H1 (cell line): ENCODE data around the gene ARHGEF6. TPM values are rescaled to one million over a fixed set of nuclear protein-coding genes. Genes with fewer than 3 reads are reported as not detected.

Experiments used
- CHD1 ChIP-seq: IDR thresholded peaks from 2 replicates; pipeline ENCODE4 v1.6.1; 2012; ENCODE audit warnings: low read depth, low read length, improper control_type of control experiment
- KDM5A ChIP-seq: fragments of 200-600 bp; IDR thresholded peaks from 2 replicates; pipeline ENCODE4 v1.7.1; 2012; ENCODE audit warnings: mild to moderate bottlenecking, low read length, inconsistent platforms, mixed read lengths
- PHF8 ChIP-seq: fragments of 200-600 bp; sonication (generic); conservative IDR thresholded peaks from 2 replicates; pipeline ENCODE4 v1.7.1; 2012; ENCODE audit warnings: low read depth, mild to moderate bottlenecking, inconsistent platforms, low read length, moderate library complexity
- RNF2 ChIP-seq: fragments of 200-900, 300-1000 bp; sonication (generic); IDR thresholded peaks from 2 replicates; pipeline ENCODE4 v1.7.1; 2016; ENCODE audit warnings: borderline replicate concordance, low read depth, mild to moderate bottlenecking, antibody characterized with exemption, low read length; ENCODE audit not compliant: poor library complexity, severe bottlenecking; ENCODE audit errors: missing control alignments
- SIX5 ChIP-seq: IDR thresholded peaks from 2 replicates; pipeline ENCODE4 v1.6.1; 2011; ENCODE audit warnings: mild to moderate bottlenecking, low read depth, low read length
- SP1 ChIP-seq: IDR thresholded peaks from 2 replicates; pipeline ENCODE4 v1.6.1; 2011; ENCODE audit warnings: low read depth, low read length
- TAF1 ChIP-seq: IDR thresholded peaks from 2 replicates; pipeline ENCODE4 v1.6.1; 2011; ENCODE audit warnings: mild to moderate bottlenecking, low read depth, low read length
- TEAD4 ChIP-seq: IDR thresholded peaks from 2 replicates; pipeline ENCODE4 v1.6.1; 2012; ENCODE audit warnings: low read depth, low read length, inconsistent platforms, mixed read lengths
- polyA plus RNA-seq, 7 experiments: library from polyadenylated mRNA; depleted of rRNA in 3 of 7; stranded (reverse) in 5 of 7; unstranded in 2 of 7; fragments of >200 nt in 5 of 7; fragments of 200-250 nt in 2 of 7; gene quantifications; 1 replicate in 5 of 7; 2 replicates in 1 of 7; 4 replicates in 1 of 7; pipeline versions ENCODE4 v1.2.1 to v1.2.3, GENCODE V29; 2011 to 2013; ENCODE audit warnings: missing spikeins in 2 of 7, mixed read lengths in 2 of 7
- total RNA-seq: library from RNA; stranded (reverse); fragmentation: NEBNext Ultra II Directional; extraction: Animal tissue kit (Norgen Biotek cat#: 25700); gene quantifications from 2 replicates; pipeline ENCODE4 v1.2.1, GENCODE V29; 2021

The ARHGEF6 gene
- total and polyA plus RNA-seq, 2 of the 8 experiments (the other 6 are each of a cell fraction or from before 2014, with no cell fraction given) = 3.6 to 3.7 TPM

DNA sequence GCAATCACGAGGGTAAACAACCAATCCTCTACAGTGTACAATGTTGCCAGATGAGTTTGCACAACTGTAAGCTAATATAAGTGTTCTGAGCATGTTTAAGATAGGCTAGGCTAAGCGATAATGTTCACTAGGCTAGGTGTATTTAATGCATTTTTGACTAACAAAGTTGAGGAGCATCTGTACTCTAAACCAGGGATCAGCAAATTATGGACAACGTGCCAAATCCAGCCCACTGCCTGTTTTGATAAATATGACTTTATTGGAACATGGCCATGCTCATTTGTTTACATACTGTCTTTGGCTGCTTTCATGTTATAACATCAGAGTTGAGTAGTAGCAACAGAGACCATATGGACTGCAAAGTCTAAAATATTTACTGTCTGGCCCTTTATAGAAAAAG, 46.3 kb upstream of the ARHGEF6 start (continued):
- TF ChIP-seq SIX5 (no peak), SP1 (no peak), TAF1 (no peak), CHD1 (no peak), PHF8 (no peak), KDM5A (no peak), RNF2 (no peak), TEAD4 (no peak)
